NK-92 (cell line): ENCODE data around the gene KCNIP1.

Experiments
- DNase-seq: peaks from one replicate; lab custom pipeline; 2025; ENCODE audit not compliant: unreplicated experiment; lab: John Stamatoyannopoulos, UW

KCNIP1 gene

GRCh38 chr5:170700503-170700902 is 196.7 kb downstream of the KCNIP1 start:
- no peak for DNase-seq

- DNase-seq: no peak
Measured at GRCh38 chr5:170701334-170701733, 197.5 kb downstream of the KCNIP1 start.

- no peak for DNase-seq
Measured at GRCh38 chr5:170704417-170705192, 200.8 kb downstream of the KCNIP1 start.

- DNase-seq: no peak
Measured at GRCh38 chr5:170709640-170710039, 205.8 kb downstream of the KCNIP1 start.

- no peak for DNase-seq
Measured at GRCh38 chr5:170711300-170711699, 207.5 kb downstream of the KCNIP1 start.

DNA sequence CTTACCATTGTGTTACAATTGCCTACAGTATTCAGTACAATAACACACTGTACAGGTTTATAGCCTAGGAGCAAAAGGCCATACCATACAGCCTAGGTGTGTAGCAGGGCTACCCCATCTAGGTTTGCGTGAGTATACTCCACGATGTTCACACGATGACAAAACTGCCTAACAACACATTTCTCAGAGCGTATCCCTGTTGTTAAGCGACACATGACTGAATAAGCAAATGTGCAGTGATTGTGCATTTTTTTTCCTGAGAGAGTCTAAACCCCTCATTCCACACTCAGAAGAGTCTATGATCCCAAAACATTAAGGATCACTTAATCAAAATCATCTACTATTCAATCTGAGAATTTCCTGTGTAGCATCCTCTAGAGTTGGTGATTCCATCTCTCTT is 211.3 kb downstream of the KCNIP1 start:
- DNase-seq: no peak

- no peak for DNase-seq
Measured at GRCh38 chr5:170716396-170716795, 212.6 kb downstream of the KCNIP1 start.

- DNase-seq: no peak
Measured at GRCh38 chr5:170719551-170719950, 215.7 kb downstream of the KCNIP1 start.

DNA sequence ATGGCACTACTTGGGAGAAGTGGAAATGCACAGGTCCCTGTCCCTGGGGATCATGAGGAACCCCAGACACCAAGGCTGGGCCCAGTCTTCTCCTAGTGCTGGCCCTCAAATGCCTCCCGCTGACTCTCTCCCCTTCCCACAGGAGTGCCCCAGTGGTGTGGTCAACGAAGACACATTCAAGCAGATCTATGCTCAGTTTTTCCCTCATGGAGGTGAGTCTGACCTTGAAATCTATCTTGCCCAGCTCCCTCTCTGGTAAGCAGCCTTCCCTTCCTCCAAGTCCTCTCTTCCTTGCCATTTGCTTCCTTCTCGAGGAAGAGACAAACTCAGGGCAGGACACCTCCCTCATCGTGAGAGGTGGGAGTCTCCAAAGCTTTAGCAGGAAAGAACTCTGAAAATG is 216.4 kb downstream of the KCNIP1 start:
- DNase-seq: no peak

GRCh38 chr5:170720984-170721383 is 217.2 kb downstream of the KCNIP1 start:
- no peak for DNase-seq

- DNase-seq: no peak
Measured at GRCh38 chr5:170721681-170722080, 217.9 kb downstream of the KCNIP1 start.

GRCh38 chr5:170722316-170722715 is 218.5 kb downstream of the KCNIP1 start:
- DNase-seq: no peak

- DNase-seq: no peak
Measured at GRCh38 chr5:170731052-170731451, 227.2 kb downstream of the KCNIP1 start.

- DNase-seq: no peak
Measured at GRCh38 chr5:170732685-170733084, 228.9 kb downstream of the KCNIP1 start.

DNA sequence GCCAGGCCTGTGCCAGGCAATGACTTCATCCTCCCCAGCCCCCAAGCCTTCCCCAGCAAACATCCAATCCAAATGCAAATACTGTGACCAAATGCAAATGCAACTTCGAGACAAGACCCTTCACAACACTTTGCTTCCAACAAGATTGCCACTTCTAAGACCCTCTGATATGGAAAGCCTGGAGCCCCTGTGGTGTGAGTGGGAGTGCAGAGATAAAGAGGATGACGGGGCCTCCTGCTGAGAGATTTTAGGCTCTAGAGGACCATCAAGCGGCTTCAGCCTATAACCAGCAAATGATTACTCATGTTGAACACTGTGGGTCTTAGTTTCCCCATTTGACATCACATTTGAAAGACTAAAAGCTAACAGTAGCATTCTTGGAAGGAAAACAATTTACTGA is 233.1 kb downstream of the KCNIP1 start:
- no peak for DNase-seq

DNA sequence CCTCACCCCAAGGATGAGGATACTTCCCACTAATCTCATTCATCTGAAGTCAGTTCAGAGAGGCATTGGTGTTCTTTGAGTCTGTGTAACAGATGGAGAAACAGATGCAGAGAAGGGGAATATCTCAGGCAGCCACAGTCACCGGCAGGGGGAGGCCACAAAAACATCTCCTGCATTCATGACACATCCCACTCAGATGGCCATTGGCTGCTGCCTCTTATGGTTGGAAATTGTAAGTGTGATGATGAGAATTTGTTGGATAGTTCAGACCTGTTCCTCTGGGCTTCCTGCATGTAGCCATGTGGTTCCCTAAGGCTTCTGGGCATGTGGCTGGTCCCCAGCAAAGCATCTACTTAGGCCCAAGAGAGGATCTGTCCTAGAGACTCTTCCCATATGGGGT is 233.8 kb downstream of the KCNIP1 start:
- no peak for DNase-seq

DNA sequence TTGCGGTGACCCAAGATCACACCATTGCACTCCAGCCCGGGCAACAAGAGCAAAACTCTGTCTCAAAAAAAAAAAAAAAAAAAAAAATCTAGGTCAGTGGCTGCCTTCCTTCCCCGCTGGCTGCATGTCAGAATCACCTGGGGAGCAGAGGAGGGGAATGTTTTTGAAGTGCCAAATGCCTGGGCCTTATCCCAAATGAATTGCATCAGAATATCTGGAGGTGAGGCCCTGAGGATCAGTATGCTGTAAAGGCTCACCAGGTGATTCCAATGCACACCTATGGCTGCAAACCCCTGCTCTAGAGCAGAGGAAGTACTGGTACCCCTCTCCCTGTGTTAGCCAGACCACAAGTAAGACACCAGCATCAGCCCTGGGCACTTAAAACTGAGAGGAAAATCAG is 235.0 kb downstream of the KCNIP1 start:
- no peak for DNase-seq

DNA sequence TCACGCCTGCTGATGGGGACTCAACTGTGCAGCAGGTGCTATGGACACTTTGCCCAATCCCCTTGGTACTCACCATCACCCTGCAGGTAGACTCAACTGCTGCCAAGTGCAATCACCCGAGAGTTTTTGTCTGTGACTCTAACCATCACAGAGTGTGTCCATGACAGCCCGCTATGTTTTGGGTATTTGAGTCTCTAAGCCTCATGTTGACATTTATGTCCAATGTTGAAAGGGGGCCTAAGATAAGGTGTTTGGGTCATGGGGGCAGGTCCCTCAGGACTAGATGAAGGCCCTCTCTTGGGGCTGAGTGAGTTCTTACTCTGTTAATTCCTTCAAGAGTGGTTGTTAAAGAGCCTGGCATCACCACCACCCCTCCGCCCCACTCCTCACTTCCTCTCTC is 235.6 kb downstream of the KCNIP1 start:
- DNase-seq: no peak

DNA sequence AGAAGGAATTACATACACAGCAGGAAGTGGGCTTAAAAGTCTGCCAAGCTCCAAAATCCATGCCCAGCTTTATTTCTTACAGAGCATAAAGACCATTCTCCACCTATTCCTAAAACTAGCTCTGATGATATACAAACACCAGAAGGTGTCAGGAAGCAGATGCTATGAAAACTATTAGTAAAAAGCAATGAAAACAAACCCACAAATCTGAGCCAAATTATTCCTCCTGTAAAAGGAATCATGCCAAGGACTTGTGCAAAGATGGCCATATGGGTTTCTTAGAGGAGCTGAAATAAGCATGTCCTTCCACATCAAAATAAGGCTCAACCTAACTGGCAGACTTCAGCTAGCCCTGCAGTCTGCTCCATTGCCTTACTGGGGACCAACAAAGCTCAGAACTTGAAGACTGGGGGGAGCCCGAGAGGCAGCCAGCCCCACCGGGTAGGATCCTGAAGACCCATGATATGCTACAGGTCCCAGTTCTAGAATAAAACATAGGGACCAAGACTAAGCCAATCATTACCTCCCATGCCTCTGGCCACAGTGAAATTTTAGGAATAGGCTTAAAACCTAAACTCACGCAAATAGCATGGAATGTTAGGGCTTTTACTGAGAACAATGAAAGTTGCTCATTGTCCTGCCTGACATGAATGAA is 236.9 kb downstream of the KCNIP1 start:
- DNase-seq: no peak

- DNase-seq: no peak
Measured at GRCh38 chr5:170741801-170742200, 238.0 kb downstream of the KCNIP1 start.

- DNase-seq: no peak
Measured at GRCh38 chr5:170743876-170744212, 240.0 kb downstream of the KCNIP1 start.

DNA sequence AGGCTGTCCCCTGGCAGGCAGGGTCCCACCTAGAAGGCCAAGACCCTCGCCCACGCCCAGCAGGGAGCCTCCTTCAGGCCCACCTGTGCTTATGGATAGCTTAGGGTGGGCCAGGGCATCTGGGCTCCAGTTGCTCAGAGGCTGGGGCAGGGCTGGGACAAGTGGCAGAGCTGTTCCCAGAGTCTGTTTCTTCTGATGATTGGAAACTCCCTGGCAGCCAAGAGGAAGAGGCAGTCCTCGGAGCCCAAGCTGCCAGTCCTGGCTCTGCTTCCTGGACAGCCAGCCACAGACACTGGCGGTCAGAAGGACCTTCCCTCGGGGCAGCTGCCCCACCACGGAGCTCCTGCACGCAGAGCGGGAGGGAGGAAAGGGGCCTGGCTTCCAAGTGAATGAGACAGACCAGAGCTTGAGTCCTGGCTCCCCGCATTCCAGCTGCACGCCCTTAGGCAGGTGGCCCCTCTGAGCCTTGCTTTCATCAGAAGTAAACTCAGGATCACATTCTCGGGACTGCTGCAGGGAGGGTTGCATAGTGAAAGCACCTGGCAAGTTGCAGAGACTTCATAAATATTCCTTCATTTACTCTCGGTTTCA is 241.8 kb downstream of the KCNIP1 start:
- DNase-seq: no peak
